Trophoblast cell (in vitro differentiated cells and primary cell): Measurements from ENCODE around the gene BNC2.
"Not testable (repeated sequence)": the region's sequence is repeated elsewhere in the genome, so short reads cannot be mapped to it uniquely, and the experiment has no call there.

Experiments
- DNase-seq, 2 donors: peaks; one replicate each; pipeline ENCODE4 v3.0.0-alpha.2; 2016
- H2AFZ ChIP-seq: 2 replicates; pipeline ENCODE4 v1.6.1; 2013; ENCODE audit warnings: low read length, moderate library complexity, mild to moderate bottlenecking; ENCODE audit not compliant: insufficient read depth, poor library complexity
- H2AK5ac ChIP-seq: 2 replicates; pipeline ENCODE4 v1.6.1; 2013; ENCODE audit warnings: mild to moderate bottlenecking, low read length
- H2BK120ac ChIP-seq: 2 replicates; pipeline ENCODE4 v1.6.1; 2013; ENCODE audit warnings: low read length, mild to moderate bottlenecking, moderate library complexity; ENCODE audit not compliant: insufficient read depth, poor library complexity
- H2BK12ac ChIP-seq: 2 replicates; pipeline ENCODE4 v1.6.1; 2013; ENCODE audit warnings: mild to moderate bottlenecking, low read length, moderate library complexity
- H2BK5ac ChIP-seq: 2 replicates; pipeline ENCODE4 v1.6.1; 2013; ENCODE audit warnings: low read length, low read depth, moderate library complexity, mild to moderate bottlenecking; ENCODE audit not compliant: poor library complexity
- H3K14ac ChIP-seq: 2 replicates; pipeline ENCODE4 v1.6.1; 2013; ENCODE audit warnings: mild to moderate bottlenecking, low read length
- H3K18ac ChIP-seq: 2 replicates; pipeline ENCODE4 v1.6.1; 2013; ENCODE audit warnings: mild to moderate bottlenecking, low read length
- H3K23ac ChIP-seq: 2 replicates; pipeline ENCODE4 v1.6.1; 2013; ENCODE audit warnings: low read length
- H3K27ac ChIP-seq: 2 replicates; pipeline ENCODE4 v1.5.1; 2013; ENCODE audit warnings: low read depth, mild to moderate bottlenecking, inconsistent platforms, low read length, moderate library complexity
- H3K27me3 ChIP-seq: 2 replicates; pipeline ENCODE4 v1.6.1; 2013; ENCODE audit warnings: inconsistent platforms, mild to moderate bottlenecking, low read length, moderate library complexity; ENCODE audit not compliant: insufficient read depth
- H3K36me3 ChIP-seq, 2 experiments: 1 replicate in 1 of 2; 2 replicates in 1 of 2; pipeline ENCODE4 v1.6.1; 2013; ENCODE audit warnings: low read length in 2 of 2, mild to moderate bottlenecking in 2 of 2, moderate library complexity in 1 of 2; ENCODE audit not compliant: insufficient read depth in 2 of 2, control insufficient read depth in 1 of 2
- H3K4ac ChIP-seq: 2 replicates; pipeline ENCODE4 v1.6.1; 2013; ENCODE audit warnings: low read depth, mild to moderate bottlenecking, low read length, moderate library complexity
- H3K4me1 ChIP-seq, 2 experiments: 1 replicate in 1 of 2; 2 replicates in 1 of 2; pipeline ENCODE4 v1.6.1; 2013; ENCODE audit warnings: low read length in 2 of 2, mild to moderate bottlenecking in 2 of 2, moderate library complexity in 1 of 2; ENCODE audit not compliant: insufficient read depth in 2 of 2, control insufficient read depth in 1 of 2
- H3K4me2 ChIP-seq: 2 replicates; pipeline ENCODE4 v1.6.1; 2013; ENCODE audit warnings: inconsistent platforms, mild to moderate bottlenecking, low read length, moderate library complexity
- H3K4me3 ChIP-seq: 2 replicates; pipeline ENCODE4 v1.5.1; 2013; ENCODE audit warnings: mild to moderate bottlenecking, low read depth, low read length, inconsistent platforms
- H3K79me1 ChIP-seq: one replicate; pipeline ENCODE4 v1.6.1; 2013; ENCODE audit warnings: low read length
- H3K79me2 ChIP-seq: 2 replicates; pipeline ENCODE4 v1.6.1; 2013; ENCODE audit warnings: low read length, mild to moderate bottlenecking; ENCODE audit not compliant: control insufficient read depth, insufficient read depth, poor library complexity
- H3K9ac ChIP-seq: 2 replicates; pipeline ENCODE4 v1.6.1; 2013; ENCODE audit warnings: mild to moderate bottlenecking, low read length
- H3K9me3 ChIP-seq: 2 replicates; pipeline ENCODE4 v1.6.1; 2013; ENCODE audit warnings: low read depth, mild to moderate bottlenecking, control low read depth, inconsistent platforms, low read length; ENCODE audit not compliant: insufficient read depth
- H4K12ac ChIP-seq: 2 replicates; pipeline ENCODE4 v1.6.1; 2013; ENCODE audit warnings: low read depth, mild to moderate bottlenecking, low read length, moderate library complexity
- H4K8ac ChIP-seq: 2 replicates; pipeline ENCODE4 v1.6.1; 2013; ENCODE audit warnings: low read depth, mild to moderate bottlenecking, low read length, moderate library complexity
- H4K91ac ChIP-seq: one replicate; pipeline ENCODE4 v1.6.1; 2013; ENCODE audit warnings: low read depth, mild to moderate bottlenecking, low read length, moderate library complexity
- WGBS: extraction: QIAGEN DNeasy Blood & Tissue Kit; methylation state at CpG from one replicate; pipeline ENCODE4 v1.1.7; 2013; ENCODE audit warnings: missing lambda C conversion rate; ENCODE audit not compliant: insufficient read length, insufficient coverage; ENCODE audit errors: extremely low coverage; 5-methylcytosine and 5-hydroxymethylcytosine counted together

BNC2 gene

DNA sequence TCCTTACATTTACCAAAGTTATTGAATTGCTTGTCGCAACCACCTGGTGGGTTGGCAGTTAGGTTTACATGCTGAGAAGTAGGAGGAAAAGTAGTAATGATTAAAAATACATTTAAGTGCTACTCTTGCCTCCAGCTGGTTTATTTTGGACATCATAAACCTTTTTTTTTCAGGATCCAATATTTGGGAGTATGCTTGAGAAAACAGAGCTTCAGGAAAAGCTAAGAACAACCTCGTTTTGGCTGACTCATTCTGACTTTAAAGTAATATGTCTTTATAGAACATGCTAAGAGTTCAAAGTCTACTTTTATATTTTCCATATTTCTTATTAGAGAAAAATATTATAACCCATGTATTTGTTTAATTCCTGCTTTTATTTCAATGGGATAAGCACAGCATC is 41.7 kb upstream of the BNC2 start:
- no peaks in the 10 kb centered on the region for H3K79me2 ChIP-seq
- peaks cover 2% of the 10 kb centered on the region for H3K9me3 ChIP-seq
- H3K36me3 ChIP-seq, result no peaks in the 10 kb centered on the region
- no peak overlapping the region for H3K23ac ChIP-seq
- no CpG with 5 or more reads among the region's 2 CpGs for WGBS
- H4K12ac ChIP-seq, result no peak overlapping the region
- no peak overlapping the region for H3K9ac ChIP-seq
- H3K14ac ChIP-seq, result no peak overlapping the region
- no peaks in the 10 kb centered on the region for H3K27me3 ChIP-seq
- H3K4me1 ChIP-seq, result no peaks in the 10 kb centered on the region
- no peak overlapping the region for H2BK12ac ChIP-seq
- H2BK5ac ChIP-seq, result no peak overlapping the region
- H4K8ac ChIP-seq, result no peak overlapping the region
- DNase-seq, result no peak
- no peak overlapping the region for H3K4me3 ChIP-seq
- no peak overlapping the region for H3K27ac ChIP-seq
- no peak overlapping the region for H2AK5ac ChIP-seq
- no peak overlapping the region for H3K18ac ChIP-seq
- H3K4ac ChIP-seq, result no peak overlapping the region
- no peak overlapping the region for H4K91ac ChIP-seq
- H2BK120ac ChIP-seq, result no peak overlapping the region
- no peak overlapping the region for H3K4me2 ChIP-seq
- H2AFZ ChIP-seq, result no peak overlapping the region
- H3K79me1 ChIP-seq, result no peaks in the 10 kb centered on the region

GRCh38 chr9:16908206-16908605 is 37.7 kb upstream of the BNC2 start:
- not testable (repeated sequence) for H3K14ac ChIP-seq, H3K27me3 ChIP-seq, H3K4ac ChIP-seq, H3K79me2 ChIP-seq, H3K4me2 ChIP-seq, H3K4me3 ChIP-seq, H2AK5ac ChIP-seq, H2BK120ac ChIP-seq, H3K9me3 ChIP-seq, H2AFZ ChIP-seq, H3K36me3 ChIP-seq, H3K79me1 ChIP-seq, H3K4me1 ChIP-seq, H4K91ac ChIP-seq, H3K18ac ChIP-seq, H2BK12ac ChIP-seq, H4K8ac ChIP-seq, H3K23ac ChIP-seq, DNase-seq, H4K12ac ChIP-seq, H2BK5ac ChIP-seq, H3K27ac ChIP-seq, H3K9ac ChIP-seq

- no CpG with 5 or more reads among the region's 4 CpGs for WGBS
- H3K36me3 ChIP-seq, result no peaks in the 10 kb centered on the region
These were observed 34.2 kb upstream of the BNC2 start for GRCh38 chr9:16904655-16905054.

DNA sequence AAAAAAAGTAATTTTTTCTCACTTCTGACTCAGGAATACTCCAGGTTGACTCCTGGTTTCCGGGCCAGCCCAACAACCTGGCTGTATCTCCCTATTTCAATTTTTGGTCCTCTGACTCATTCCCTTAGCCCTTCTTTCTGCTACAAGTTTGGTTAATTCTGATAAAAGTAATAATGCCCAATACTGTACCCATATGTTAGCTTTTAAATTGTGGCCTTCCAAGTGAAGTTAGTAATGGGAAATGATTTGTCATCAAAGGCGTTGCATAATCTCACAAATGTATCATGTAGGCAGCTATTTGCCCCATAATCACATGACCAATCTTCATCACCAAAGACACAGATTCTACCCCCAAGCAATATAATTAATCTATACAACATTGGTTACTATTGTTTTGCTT is 31.1 kb upstream of the BNC2 start:
- no CpG with 5 or more reads among the region's 2 CpGs for WGBS

More at GRCh38 chr9:16904655-16905054, 34.2 kb upstream of the BNC2 start:
- no peak overlapping the region for H3K4me2 ChIP-seq
- no peak overlapping the region for H2BK5ac ChIP-seq
- no peak overlapping the region for H3K18ac ChIP-seq
- H3K4me1 ChIP-seq, result no peaks in the 10 kb centered on the region
- H4K12ac ChIP-seq, result no peak overlapping the region
- H3K4me3 ChIP-seq, result no peak overlapping the region
- H4K91ac ChIP-seq, result no peak overlapping the region
- peak overlapping the region; percentile 5 for H2BK12ac ChIP-seq
- DNase-seq, result no peak
- H3K79me2 ChIP-seq, result no peaks in the 10 kb centered on the region
- no peak overlapping the region for H3K4ac ChIP-seq
- H2AK5ac ChIP-seq, result no peak overlapping the region
- no peak overlapping the region for H3K27ac ChIP-seq
- no peak overlapping the region for H2BK120ac ChIP-seq
- no peak overlapping the region for H3K9ac ChIP-seq
- H2AFZ ChIP-seq, result no peak overlapping the region
- no peak overlapping the region for H4K8ac ChIP-seq
- H3K27me3 ChIP-seq, result no peaks in the 10 kb centered on the region
- H3K79me1 ChIP-seq, result no peaks in the 10 kb centered on the region
- H3K9me3 ChIP-seq, result no peaks in the 10 kb centered on the region
- no peak overlapping the region for H3K14ac ChIP-seq
- H3K23ac ChIP-seq, result no peak overlapping the region

More for the DNA sequence above, 31.1 kb upstream of the BNC2 start:
- Histone ChIP-seq H3K36me3 (no peaks in the 10 kb centered on the region), H2AK5ac (no peak overlapping the region), H3K23ac (no peak overlapping the region), H2AFZ (no peak overlapping the region), H3K4me2 (no peak overlapping the region), H3K27me3 (no peaks in the 10 kb centered on the region), H3K9ac (no peak overlapping the region), H3K79me2 (no peaks in the 10 kb centered on the region), H2BK5ac (no peak overlapping the region), H2BK12ac (no peak overlapping the region), H3K18ac (no peak overlapping the region), H4K8ac (no peak overlapping the region), H4K12ac (no peak overlapping the region), H3K27ac (no peak overlapping the region), H3K4me3 (no peak overlapping the region), H3K79me1 (no peaks in the 10 kb centered on the region), H3K4ac (no peak overlapping the region), H2BK120ac (no peak overlapping the region), H3K4me1 (no peaks in the 10 kb centered on the region), H4K91ac (no peak overlapping the region), H3K9me3 (no peaks in the 10 kb centered on the region), H3K14ac (no peak overlapping the region)
- DNase-seq, result no peak
